Effector CD8-positive, alpha-beta T cell (primary cell): ENCODE results near the gene PRR5.

Experiments
- DNase-seq: peaks from one replicate; lab custom pipeline; 2025; lab: John Stamatoyannopoulos, UW

Gene PRR5

DNA sequence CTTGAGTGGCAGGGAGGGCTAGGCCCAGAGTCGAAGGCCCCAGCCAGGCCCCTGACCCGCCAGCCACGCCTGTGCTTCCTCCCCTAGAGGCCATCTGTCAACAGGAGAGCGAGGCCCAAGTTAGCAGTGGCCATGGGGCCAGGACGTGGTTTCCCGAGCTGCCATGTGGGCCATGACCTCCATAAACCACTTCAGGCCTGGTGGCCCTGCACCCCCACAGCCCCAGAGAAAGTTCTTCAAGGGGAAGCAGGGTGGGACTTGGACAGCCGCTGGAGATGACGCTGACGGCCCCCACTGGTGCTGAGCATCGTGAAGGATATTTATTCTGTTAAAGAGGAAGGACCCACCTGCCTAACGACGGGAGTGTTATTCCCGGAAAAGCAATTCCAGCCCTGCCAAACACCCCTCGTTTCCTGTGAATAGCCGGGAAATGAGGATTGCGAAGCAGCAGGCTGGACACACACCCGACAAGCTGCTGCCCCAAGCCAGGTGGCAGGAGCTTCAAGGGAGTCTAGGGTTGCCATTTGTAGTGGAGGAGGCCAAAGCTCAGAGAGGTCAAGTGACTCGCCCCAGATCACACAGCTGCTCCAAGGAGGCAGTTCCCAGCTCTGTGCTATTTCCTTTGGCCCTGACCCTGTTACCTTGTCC, 12.8 kb downstream of the PRR5 start:
- no peak for DNase-seq

DNA sequence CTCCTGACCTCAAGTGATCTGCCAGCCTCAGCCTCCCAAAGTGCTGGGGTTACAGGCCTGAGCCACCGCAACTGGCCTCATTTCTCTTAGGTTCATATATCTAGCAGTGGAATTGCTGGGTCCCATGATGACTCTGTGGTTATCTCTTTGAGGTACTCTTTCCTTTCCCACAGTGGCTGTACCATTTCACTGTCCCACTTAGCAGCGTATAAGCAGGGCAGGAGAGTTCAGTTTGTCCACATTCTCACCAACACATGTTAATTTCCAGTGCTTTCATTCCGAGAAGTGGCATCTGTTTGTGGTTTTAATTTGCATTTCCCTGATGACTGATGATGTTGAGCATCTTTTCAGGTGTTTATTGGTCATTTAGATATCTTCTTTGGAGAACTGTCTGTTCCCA, 16.4 kb downstream of the PRR5 start:
- no peak for DNase-seq

DNA sequence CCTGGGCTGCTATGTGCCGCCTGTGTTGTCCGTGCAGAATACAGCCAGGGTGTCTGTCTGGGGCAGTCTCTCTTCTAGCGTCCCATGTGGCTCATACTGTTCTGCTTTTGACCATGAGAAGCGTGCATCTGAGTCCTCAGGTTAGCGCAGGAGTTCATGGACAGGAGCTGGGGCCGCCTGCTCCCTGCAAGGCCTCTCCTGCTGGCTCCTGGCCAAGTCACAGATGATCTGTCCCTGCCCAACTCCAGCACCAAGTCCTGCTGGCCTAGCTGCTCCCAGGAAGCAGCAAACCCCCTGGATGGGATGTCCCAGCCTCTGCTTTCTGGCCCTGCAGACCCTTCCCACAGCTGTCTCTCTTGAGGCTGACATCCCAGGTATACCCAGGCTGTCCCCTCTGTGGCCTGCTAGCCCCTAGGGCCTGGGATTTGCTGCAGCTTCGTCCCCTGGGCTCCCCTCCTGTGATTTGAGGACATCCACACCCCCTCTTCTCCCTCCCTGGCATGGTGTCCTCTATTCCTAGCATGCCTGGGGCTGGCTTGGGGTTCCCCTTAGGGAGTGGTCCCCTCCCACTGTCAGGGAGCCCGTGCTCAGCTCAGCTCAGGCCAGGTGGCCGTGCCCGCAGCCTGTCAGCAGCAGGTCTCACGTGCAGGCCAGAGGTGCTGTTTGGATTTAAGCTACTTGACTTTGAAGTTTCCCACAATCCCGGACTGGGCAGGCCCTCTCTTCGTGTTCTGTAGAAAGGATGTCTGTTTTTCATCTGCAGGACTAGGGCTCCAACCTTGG, 17.8 kb downstream of the PRR5 start:
- DNase-seq: no peak

DNA sequence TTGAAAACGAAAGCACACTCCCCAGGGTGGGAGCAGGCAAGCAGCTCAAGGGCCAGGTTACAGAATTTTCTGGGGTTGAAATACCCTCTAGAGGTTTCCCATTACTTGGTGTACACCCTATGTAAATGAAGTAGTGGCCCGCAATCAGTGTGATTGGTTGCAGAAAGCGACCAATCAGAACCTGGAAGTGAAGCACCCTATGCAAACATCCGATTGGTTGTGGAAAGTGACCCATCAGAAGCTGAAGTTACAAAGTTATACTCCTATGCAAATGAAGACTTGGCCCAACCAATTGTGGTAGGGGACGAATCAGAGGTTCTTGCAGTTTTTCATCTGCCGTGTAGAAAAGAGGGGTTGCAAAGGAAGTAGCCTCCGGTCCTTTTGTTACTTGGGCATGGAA, 19.2 kb downstream of the PRR5 start:
- no peak for DNase-seq

DNA sequence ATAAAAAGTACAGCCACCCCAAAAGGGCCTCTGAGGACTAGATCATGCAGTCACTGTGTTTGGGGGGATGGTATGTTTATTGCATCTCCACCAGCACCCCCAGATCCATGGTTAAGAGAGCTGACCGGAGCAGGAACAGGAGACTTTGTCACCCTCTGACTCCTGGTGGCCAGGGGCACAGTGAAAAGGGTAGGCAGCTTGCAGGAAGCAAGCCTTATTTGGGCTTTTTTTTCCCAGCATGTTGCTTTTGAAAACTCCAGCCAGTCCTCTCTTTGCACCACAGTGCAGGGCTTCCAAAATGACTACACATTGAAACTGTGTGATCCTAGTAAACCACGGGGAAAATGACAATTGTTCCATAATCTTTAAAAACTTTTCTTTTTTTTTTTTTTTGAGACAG, 20.6 kb downstream of the PRR5 start:
- no peak for DNase-seq

DNA sequence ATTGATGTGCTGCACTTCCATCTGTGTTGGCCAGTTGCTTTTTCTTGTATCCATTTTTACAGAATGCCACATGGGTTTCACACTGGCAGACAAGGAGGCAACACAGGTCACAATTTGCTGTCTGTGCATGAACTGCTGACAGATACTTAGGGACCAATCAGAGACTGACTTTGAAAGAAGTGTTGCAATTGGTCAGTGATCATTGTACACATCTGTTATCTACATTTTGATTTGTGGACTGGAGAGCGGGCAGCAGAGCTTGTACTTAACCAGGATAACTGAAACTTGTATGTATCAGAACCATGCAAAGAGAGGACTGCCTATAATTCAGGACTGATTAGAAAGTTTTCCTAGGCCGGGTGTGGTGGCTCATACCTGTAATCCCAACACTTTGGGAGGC, 21.8 kb downstream of the PRR5 start:
- DNase-seq: no peak

DNA sequence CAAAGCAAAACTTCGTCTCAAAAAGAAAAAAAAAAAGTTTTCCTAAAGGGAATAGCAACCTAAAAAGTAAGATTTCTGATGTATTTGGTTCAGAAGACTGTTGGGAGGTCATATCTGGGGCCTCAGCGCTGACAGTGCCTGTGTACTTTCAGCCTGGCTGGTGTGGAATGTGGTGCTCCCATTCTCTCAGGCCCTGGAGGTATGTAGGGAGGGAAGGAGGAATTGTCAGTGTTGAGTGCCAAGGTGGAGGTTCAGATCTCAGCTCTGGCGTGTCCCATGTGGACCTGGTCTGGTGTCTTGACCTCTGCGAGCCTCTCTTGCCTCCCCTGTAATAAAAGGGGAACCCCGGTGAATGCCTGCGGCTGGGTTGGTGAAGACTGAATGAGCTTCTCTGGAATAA, 22.4 kb downstream of the PRR5 start:
- no peak for DNase-seq

DNA sequence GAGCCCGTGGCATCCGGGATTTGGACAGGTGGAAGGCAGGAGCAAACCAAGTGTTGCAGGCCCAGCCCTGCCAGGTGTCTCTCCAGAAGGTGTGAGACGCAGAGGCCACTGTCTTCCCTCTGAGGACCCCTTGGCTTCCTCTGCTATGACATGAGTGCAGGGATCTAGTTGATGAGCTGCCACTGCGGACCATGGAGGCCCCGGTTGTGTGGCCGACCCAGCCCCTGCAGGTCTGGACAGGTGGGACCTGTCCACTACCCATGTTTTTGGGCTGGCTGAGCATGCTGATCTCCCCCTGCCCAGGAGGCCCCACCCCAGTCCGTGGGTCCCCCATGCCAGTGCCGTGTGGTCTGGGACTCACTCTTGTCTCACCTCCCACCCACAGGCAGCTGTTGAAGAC, 22.9 kb downstream of the PRR5 start:
- no peak for DNase-seq

DNA sequence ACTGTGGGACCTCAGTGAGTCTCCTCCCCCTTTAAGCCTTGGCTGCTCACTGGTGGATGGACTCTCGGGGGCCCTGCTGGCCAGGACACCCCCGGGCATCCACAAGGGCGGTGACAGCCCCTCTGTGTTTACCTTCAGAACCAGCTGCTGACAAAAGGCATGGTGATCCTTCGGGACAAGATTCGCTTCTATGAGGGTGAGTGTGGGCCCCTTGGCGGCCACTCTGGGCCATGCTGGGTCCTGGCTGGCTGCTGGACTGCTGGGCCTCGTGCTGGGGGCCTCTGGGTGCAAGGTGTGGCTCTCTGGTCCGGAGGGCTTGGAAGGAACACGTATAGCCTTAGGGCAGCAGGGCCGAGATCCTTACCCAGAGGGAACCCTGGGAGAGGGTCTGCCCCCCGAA, 24.4 kb downstream of the PRR5 start:
- DNase-seq: no peak

DNA sequence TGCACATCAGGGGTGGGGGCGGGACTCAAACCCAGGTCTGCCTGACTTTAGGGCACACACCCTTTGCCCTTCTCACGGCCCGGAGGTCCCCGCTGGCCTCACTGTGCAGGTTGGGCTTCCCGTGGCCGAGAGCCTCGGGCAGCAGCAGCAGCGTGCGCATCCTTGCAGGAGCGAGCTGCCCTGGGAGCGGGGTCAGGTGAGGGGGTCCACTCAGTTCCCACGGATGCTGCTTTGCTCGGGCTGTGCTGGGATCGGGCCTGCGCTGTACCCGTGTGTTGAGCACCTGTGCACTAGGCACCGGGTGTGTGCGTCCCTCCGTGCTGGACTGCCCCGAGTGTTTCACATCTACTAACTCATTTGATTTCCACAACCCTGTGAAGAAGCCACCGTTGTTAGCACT, 25.1 kb downstream of the PRR5 start:
- DNase-seq: no peak

DNA sequence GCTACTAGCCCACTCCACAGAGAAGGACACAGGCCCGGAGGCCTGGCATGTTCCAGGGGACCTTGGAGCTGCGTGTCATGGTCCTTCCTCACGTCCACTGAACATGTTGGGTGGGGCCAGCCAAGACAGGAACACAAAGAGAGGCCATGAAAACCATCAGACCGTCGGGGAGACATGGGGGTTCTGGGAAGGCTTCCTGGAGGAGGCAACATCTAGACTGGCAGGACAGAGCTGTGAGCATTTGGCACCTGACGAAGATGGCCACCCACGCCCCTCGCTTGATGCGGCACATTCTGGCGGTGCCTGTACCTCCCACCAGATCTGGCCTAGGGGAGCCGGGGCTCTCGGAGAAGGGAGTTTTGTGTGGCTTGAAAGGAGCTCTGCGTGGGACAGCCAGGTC, 25.7 kb downstream of the PRR5 start:
- no peak for DNase-seq

DNA sequence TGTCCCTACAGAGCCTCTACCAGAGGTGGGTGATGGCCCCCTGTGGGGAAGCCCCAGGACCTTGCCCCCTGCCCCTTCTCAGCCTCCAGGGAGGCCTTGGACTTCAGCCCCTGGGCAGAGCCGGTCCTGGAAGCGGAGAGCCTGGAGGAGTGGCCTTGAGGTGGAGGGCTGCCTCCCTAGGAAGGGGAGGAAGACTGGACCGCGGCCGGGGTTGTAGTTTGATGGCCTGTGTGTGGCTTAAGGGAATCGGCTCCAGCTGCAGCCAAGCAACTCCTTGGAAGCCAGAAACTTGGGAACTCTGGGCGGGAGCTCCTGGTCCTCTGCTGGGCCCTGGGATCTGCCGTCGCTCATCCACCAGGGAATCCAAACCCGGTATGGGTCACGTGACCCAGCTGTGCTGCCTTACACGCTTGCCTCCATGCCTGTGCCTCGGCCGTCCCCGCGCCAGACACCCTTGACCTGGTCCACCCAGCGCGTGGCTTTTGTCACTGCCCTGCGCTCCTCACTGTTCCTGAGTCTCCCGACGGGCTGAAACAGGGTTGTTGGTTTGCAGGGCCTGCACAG, 26.8 kb downstream of the PRR5 start:
- no peak for DNase-seq

DNA sequence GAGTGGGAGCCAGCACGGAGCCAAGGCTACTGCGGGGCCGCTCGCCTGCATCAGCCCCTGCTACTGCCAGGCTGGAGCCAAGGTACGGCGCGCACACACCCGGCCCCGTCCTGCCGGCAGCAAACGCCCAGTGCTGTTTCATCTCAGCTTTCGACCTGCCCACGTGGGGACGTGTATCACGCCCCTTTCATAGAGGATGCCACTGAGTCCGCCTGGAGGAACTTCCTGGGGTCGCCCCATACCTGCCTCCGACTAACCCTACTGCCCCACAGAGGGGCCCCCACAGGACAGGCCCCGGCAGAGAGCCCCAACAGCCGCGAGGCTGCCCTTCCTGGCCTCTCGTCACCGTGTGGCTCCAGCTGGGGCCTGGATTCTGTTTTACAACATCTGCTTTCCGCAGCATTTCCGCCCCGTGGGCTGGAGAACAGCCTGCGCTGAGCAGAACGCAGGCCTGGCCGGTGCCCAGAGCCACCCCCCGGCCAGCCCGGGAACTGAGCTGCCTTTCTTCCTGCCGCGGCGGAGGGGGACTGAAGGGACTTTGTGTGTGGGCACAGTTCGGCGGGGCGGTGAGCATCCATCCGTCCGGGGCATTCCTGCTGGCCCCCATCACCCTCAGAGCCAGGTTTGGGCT, 27.5 kb downstream of the PRR5 start:
- no peak for DNase-seq

DNA sequence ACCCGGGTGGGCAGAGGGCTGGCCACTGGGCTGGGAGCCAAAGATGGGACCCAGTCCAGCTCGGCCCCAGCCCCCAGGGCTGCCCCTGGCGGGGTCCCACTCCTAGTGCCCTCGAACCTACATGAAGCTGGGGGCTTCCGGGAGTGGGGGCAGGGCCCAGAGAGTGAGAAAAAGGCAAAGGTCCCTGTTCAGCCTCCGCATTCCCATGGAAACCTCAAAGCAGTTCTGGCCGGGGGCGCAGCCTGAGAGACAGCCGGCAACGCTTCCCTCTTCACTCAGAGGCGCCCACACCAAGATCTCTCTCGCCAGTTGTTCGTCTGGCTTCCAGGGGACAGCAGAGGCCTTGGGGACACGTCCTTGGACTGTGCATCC, 28.0 kb downstream of the PRR5 start:
- no peak for DNase-seq

DNA sequence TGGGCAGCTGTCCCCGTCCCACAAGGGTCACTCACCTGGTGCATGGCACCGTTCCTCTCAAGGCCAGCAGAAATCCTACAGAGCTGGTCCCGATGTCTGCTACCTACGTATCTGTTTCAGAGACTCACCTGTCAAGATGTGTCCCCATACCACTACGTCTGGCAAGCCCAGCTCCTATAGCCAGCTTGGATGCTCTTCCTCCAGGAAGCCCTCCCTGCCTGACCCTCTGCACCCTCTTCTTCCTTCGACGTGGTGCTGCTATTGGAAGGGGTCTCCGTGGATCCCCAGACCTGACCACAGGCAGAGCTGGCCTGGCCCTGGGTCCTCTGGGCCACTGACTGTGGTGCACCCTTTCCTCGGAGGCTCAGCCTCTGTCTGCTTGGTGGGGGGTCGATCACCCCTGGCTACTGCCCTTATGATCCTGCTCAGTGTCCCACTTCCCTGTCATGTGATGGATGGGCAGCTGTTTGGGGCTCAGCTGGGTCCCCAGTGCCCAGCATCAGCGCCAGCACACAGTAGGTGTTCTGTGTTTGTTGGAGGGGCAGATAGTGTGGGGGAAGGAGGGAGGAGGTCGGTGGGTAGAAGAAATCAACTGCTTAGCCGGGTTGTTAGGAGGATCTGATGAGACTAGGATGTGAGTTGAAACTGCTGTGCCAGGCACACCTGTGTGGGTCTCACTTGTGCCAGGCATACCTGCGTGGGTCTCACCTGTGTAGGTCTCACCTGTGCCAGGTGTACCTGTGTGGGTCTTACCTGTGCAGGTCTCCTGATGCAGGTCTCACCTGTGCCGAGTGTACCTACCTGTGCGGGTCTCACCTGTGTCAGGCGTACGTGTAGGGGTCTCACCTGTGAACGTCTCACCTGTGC, 28.7 kb downstream of the PRR5 start:
- DNase-seq: no peak

DNA sequence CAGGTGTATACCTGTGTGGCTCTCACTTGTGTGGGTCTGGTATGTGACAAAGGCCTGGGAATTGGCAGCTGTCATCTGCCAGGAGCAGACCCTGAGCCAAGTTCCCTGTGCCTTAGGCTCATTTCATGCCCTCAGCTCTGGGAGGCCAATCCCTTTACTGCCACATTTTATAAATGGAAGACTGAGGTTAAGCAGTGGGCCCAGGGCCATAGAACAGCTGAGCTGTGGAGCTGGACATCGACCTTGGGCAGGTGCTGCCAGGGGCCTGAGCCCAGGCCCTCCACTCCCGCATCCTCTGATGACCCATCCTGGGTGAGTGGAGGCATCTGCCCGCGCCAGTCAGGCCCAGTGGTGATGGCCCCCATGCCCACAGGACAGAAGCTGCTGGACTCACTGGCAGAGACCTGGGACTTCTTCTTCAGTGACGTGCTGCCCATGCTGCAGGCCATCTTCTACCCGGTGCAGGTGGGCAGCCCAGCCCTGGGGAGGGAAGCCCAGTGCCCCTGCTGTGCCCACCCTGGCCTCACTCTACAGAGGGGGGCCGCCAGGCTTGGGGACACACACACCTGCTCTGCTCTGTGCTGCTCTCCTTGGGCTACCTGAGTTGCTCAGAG, 29.5 kb downstream of the PRR5 start:
- DNase-seq: no peak

DNA sequence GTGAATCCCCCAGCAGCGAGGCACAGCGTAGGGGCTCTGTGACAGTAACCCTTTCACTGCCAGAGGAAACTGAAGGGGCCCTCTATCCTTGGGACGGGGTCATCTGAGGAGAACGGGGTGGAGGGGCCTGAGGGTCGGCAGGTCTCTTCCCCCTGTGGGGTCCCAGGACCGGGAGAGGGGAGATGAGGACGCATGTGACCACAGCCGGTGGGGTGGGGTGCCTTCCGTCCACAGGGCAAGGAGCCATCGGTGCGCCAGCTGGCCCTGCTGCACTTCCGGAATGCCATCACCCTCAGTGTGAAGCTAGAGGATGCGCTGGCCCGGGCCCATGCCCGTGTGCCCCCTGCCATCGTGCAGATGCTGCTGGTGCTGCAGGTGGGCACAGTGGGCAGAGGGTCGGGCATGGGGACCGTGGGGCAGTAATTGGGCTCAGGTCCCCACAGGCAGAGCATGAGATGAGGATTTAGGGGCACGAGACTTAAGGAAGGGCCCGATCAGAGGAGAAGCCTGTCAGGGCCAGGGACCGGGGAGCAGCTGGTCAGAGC, 30.1 kb downstream of the PRR5 start:
- no peak for DNase-seq

DNA sequence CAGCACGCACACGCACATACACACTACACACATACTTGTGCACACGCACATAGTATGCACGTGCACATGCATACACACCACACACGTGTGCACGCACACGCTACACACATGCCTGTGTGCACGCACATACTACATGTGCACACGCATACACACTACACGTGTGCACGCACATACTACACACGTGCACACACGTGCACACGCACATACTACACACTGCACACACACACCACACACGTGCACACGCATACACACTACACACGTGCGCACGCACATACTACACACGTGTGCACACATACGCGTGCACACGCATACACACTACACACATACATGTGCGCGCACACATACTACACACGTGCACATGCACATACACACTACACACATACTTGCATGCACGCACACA, 30.7 kb downstream of the PRR5 start:
- DNase-seq: no peak

DNA sequence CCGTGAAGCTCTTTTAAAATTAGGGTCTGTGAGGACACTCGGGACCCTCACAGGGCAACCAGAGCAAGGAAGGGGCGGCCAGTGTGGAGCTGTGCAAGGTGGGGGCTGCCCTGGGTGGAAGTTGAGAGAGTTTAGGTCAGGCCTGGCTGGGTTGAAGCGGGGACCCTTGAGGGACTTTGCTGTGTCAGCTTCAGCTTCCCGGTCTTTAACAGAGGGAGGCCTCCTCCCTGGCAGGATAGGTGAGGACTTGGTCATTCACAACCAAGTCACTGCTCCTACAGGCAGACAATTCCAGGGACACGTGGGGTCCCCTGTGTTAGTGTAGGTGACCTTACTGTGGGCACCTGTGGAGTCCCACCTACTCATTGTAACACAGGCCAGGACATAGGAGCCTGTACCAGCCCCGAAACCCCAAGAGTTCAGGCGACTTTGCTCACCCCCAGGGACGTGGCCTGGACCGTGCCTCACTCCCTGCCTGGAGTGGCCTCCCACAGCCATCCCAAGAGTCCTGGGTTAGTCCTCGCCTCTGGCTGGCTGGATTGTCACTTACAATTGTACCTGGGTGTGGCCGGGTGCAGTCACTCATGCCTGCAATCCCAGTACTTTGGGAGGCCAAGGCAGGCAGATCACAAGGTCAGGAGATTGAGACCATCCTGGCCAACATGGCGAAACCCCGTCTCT, 31.6 kb downstream of the PRR5 start:
- no peak for DNase-seq

DNA sequence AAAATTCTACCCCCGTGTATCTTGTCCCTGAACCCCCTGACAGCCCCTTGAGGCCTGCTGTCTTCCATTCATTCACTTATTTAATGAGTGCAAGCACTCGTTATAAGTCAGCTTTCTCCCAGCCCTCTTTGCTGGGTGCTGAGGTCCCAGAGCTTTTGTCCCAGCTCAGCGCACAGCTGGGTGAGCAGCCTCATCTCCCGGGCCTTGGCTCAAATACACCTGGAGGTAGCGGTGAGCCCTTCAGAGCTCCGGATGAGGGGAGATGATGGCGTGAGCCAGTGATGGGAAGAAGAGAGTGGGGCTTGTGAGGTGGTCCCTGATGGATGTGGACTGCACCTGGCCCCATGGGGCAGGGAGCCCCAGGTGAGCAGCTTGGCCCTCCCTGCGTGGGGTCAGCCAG, 32.3 kb downstream of the PRR5 start:
- no peak for DNase-seq
